ENCODE measurements around the gene TRDN.
A peak's percentile ranks its signal among the peaks of the same experiment; 100 is the strongest.
"Not testable (repeated sequence)": the region's sequence is repeated elsewhere in the genome, so short reads cannot be mapped to it uniquely, and the experiment has no call there.

Gene TRDN

GRCh38 chr6:123589973-123590372 is 46.8 kb downstream of the TRDN start:
- H3K27me3 ChIP-seq (ENCODE audit: control insufficient read depth, insufficient read depth, low read length) = no peaks in the 10 kb centered on the region
- no peaks in the 10 kb centered on the region for H3K36me3 ChIP-seq (ENCODE audit: control insufficient read depth, insufficient read depth, low read length)
- peaks cover 5% of the 10 kb centered on the region; the same call in 1 of the 2 replicates for H3K9me3 ChIP-seq (ENCODE audit: control insufficient read depth, insufficient read depth, low read length)
- H3K4me1 ChIP-seq (ENCODE audit: control insufficient read depth, insufficient read depth, low read length) = peaks cover 22% of the 10 kb centered on the region
- no peak overlapping the region for H3K27ac ChIP-seq (ENCODE audit: low read depth, low read length)
- H3K9ac ChIP-seq (ENCODE audit: low read depth, low read length) = no peak overlapping the region
- H3K4me3 ChIP-seq (ENCODE audit: low read depth, low read length) = no peak overlapping the region

GRCh38 chr6:123589317-123589716 is 47.4 kb downstream of the TRDN start:
- Histone ChIP-seq H3K4me3 (ENCODE audit: low read depth, low read length) (peak overlapping the region; percentile 21; the same call in 1 of the 2 replicates), H3K36me3 (ENCODE audit: control insufficient read depth, insufficient read depth, low read length) (no peaks in the 10 kb centered on the region), H3K27me3 (ENCODE audit: control insufficient read depth, insufficient read depth, low read length) (no peaks in the 10 kb centered on the region), H3K9me3 (ENCODE audit: control insufficient read depth, insufficient read depth, low read length) (peaks cover 5% of the 10 kb centered on the region; the same call in 1 of the 2 replicates), H3K9ac (ENCODE audit: low read depth, low read length) (no peak overlapping the region), H3K4me1 (ENCODE audit: control insufficient read depth, insufficient read depth, low read length) (peaks cover 22% of the 10 kb centered on the region), H3K27ac (ENCODE audit: low read depth, low read length) (peak overlapping the region; percentile 77)

GRCh38 chr6:123588546-123588895 is 48.2 kb downstream of the TRDN start:
- Histone ChIP-seq H3K27me3 (ENCODE audit: control insufficient read depth, insufficient read depth, low read length) (no peaks in the 10 kb centered on the region), H3K4me3 (ENCODE audit: low read depth, low read length) (no peak overlapping the region), H3K9ac (ENCODE audit: low read depth, low read length) (no peak overlapping the region), H3K4me1 (ENCODE audit: control insufficient read depth, insufficient read depth, low read length) (peaks cover 22% of the 10 kb centered on the region), H3K9me3 (ENCODE audit: control insufficient read depth, insufficient read depth, low read length) (peaks cover 5% of the 10 kb centered on the region; the same call in 1 of the 2 replicates), H3K27ac (ENCODE audit: low read depth, low read length) (peak overlapping the region; percentile 77), H3K36me3 (ENCODE audit: control insufficient read depth, insufficient read depth, low read length) (no peaks in the 10 kb centered on the region)

GRCh38 chr6:123587838-123588545 is 48.8 kb downstream of the TRDN start:
- H3K9ac ChIP-seq (ENCODE audit: low read depth, low read length) = no peak overlapping the region
- no peak overlapping the region; the same call in 1 of the 2 replicates for H3K4me3 ChIP-seq (ENCODE audit: low read depth, low read length)
- peak overlapping the region; percentile 77 for H3K27ac ChIP-seq (ENCODE audit: low read depth, low read length)

GRCh38 chr6:123587407-123587806 is 49.3 kb downstream of the TRDN start:
- not testable (repeated sequence) for H3K9ac ChIP-seq (ENCODE audit: low read depth, low read length); H3K27ac ChIP-seq (ENCODE audit: low read depth, low read length); H3K36me3 ChIP-seq (ENCODE audit: control insufficient read depth, insufficient read depth, low read length); H3K4me3 ChIP-seq (ENCODE audit: low read depth, low read length); H3K27me3 ChIP-seq (ENCODE audit: control insufficient read depth, insufficient read depth, low read length); H3K9me3 ChIP-seq (ENCODE audit: control insufficient read depth, insufficient read depth, low read length)
- H3K4me1 ChIP-seq (ENCODE audit: control insufficient read depth, insufficient read depth, low read length) = peaks cover 22% of the 10 kb centered on the region

More at GRCh38 chr6:123587838-123588545, 48.8 kb downstream of the TRDN start:
- Histone ChIP-seq H3K36me3 (ENCODE audit: control insufficient read depth, insufficient read depth, low read length) (no peaks in the 10 kb centered on the region), H3K9me3 (ENCODE audit: control insufficient read depth, insufficient read depth, low read length) (peaks cover 5% of the 10 kb centered on the region; the same call in 1 of the 2 replicates), H3K4me1 (ENCODE audit: control insufficient read depth, insufficient read depth, low read length) (peaks cover 22% of the 10 kb centered on the region), H3K27me3 (ENCODE audit: control insufficient read depth, insufficient read depth, low read length) (no peaks in the 10 kb centered on the region)

GRCh38 chr6:123580331-123580730 is 56.4 kb downstream of the TRDN start:
- Histone ChIP-seq H3K9ac (ENCODE audit: low read depth, low read length) (no peak overlapping the region), H3K27me3 (ENCODE audit: control insufficient read depth, insufficient read depth, low read length) (no peaks in the 10 kb centered on the region), H3K9me3 (ENCODE audit: control insufficient read depth, insufficient read depth, low read length) (no peaks in the 10 kb centered on the region), H3K4me1 (ENCODE audit: control insufficient read depth, insufficient read depth, low read length) (no peaks in the 10 kb centered on the region), H3K27ac (ENCODE audit: low read depth, low read length) (no peak overlapping the region), H3K4me3 (ENCODE audit: low read depth, low read length) (no peak overlapping the region), H3K36me3 (ENCODE audit: control insufficient read depth, insufficient read depth, low read length) (no peaks in the 10 kb centered on the region)

GRCh38 chr6:123575188-123575587 is 61.6 kb downstream of the TRDN start:
- Histone ChIP-seq H3K9me3 (ENCODE audit: control insufficient read depth, insufficient read depth, low read length) (no peaks in the 10 kb centered on the region), H3K9ac (ENCODE audit: low read depth, low read length) (no peak overlapping the region), H3K4me3 (ENCODE audit: low read depth, low read length) (no peak overlapping the region), H3K27me3 (ENCODE audit: control insufficient read depth, insufficient read depth, low read length) (no peaks in the 10 kb centered on the region), H3K4me1 (ENCODE audit: control insufficient read depth, insufficient read depth, low read length) (no peaks in the 10 kb centered on the region), H3K36me3 (ENCODE audit: control insufficient read depth, insufficient read depth, low read length) (no peaks in the 10 kb centered on the region), H3K27ac (ENCODE audit: low read depth, low read length) (no peak overlapping the region)

- H3K9ac ChIP-seq (ENCODE audit: low read depth, low read length) = no peak overlapping the region
- no peak overlapping the region for H3K27ac ChIP-seq (ENCODE audit: low read depth, low read length)
- H3K27me3 ChIP-seq (ENCODE audit: control insufficient read depth, insufficient read depth, low read length) = no peaks in the 10 kb centered on the region
- no peaks in the 10 kb centered on the region for H3K36me3 ChIP-seq (ENCODE audit: control insufficient read depth, insufficient read depth, low read length)
- H3K4me3 ChIP-seq (ENCODE audit: low read depth, low read length) = no peak overlapping the region
- H3K4me1 ChIP-seq (ENCODE audit: control insufficient read depth, insufficient read depth, low read length) = no peaks in the 10 kb centered on the region
- H3K9me3 ChIP-seq (ENCODE audit: control insufficient read depth, insufficient read depth, low read length) = no peaks in the 10 kb centered on the region
These were observed 65.7 kb downstream of the TRDN start for GRCh38 chr6:123570813-123571684.

GRCh38 chr6:123569575-123569974 is 67.2 kb downstream of the TRDN start:
- Histone ChIP-seq H3K9me3 (ENCODE audit: control insufficient read depth, insufficient read depth, low read length) (no peaks in the 10 kb centered on the region), H3K27me3 (ENCODE audit: control insufficient read depth, insufficient read depth, low read length) (no peaks in the 10 kb centered on the region), H3K9ac (ENCODE audit: low read depth, low read length) (no peak overlapping the region), H3K27ac (ENCODE audit: low read depth, low read length) (no peak overlapping the region), H3K4me3 (ENCODE audit: low read depth, low read length) (no peak overlapping the region), H3K4me1 (ENCODE audit: control insufficient read depth, insufficient read depth, low read length) (peaks cover 9% of the 10 kb centered on the region), H3K36me3 (ENCODE audit: control insufficient read depth, insufficient read depth, low read length) (no peaks in the 10 kb centered on the region)

- H3K4me3 ChIP-seq (ENCODE audit: low read depth, low read length) = no peak overlapping the region
- no peaks in the 10 kb centered on the region for H3K27me3 ChIP-seq (ENCODE audit: control insufficient read depth, insufficient read depth, low read length)
- no peaks in the 10 kb centered on the region for H3K36me3 ChIP-seq (ENCODE audit: control insufficient read depth, insufficient read depth, low read length)
- peaks cover 29% of the 10 kb centered on the region for H3K4me1 ChIP-seq (ENCODE audit: control insufficient read depth, insufficient read depth, low read length)
- no peak overlapping the region for H3K9ac ChIP-seq (ENCODE audit: low read depth, low read length)
- no peaks in the 10 kb centered on the region for H3K9me3 ChIP-seq (ENCODE audit: control insufficient read depth, insufficient read depth, low read length)
- H3K27ac ChIP-seq (ENCODE audit: low read depth, low read length) = no peak overlapping the region
These were observed 71.2 kb downstream of the TRDN start for GRCh38 chr6:123565529-123565928.

- H3K4me1 ChIP-seq (ENCODE audit: control insufficient read depth, insufficient read depth, low read length) = peaks cover 29% of the 10 kb centered on the region
- no peaks in the 10 kb centered on the region for H3K9me3 ChIP-seq (ENCODE audit: control insufficient read depth, insufficient read depth, low read length)
- H3K27ac ChIP-seq (ENCODE audit: low read depth, low read length) = no peak overlapping the region
- H3K4me3 ChIP-seq (ENCODE audit: low read depth, low read length) = no peak overlapping the region
- no peaks in the 10 kb centered on the region for H3K36me3 ChIP-seq (ENCODE audit: control insufficient read depth, insufficient read depth, low read length)
- H3K27me3 ChIP-seq (ENCODE audit: control insufficient read depth, insufficient read depth, low read length) = no peaks in the 10 kb centered on the region
- no peak overlapping the region for H3K9ac ChIP-seq (ENCODE audit: low read depth, low read length)
These were observed 72.4 kb downstream of the TRDN start for GRCh38 chr6:123564361-123564760.

Data from HUES48 (cell line).